Activated CD8-positive, alpha-beta memory T cell treated with anti-CD3 and anti-CD28 coated beads, Interleukin-2, amount 50 U/mL, for 24 hours (primary cell): Measurements from ENCODE around the gene CPXM1.
"Not testable (repeated sequence)": the region's sequence is repeated elsewhere in the genome, so short reads cannot be mapped to it uniquely, and the experiment has no call there.

Experiments
- DNase-seq: peaks from one replicate; pipeline ENCODE4 v3.0.0-alpha.2; 2020; ENCODE audit errors: extremely low read depth

Gene CPXM1

GRCh38 chr20:2820896-2821869 lies 20.8 kb upstream of the CPXM1 start:
- DNase-seq: no peak

GRCh38 chr20:2820084-2820895 lies 19.9 kb upstream of the CPXM1 start:
- no peak for DNase-seq

GRCh38 chr20:2817891-2818595 lies 17.6 kb upstream of the CPXM1 start:
- no peak for DNase-seq

GRCh38 chr20:2817341-2817726 lies 16.9 kb upstream of the CPXM1 start:
- no peak for DNase-seq

GRCh38 chr20:2816583-2817340 lies 16.3 kb upstream of the CPXM1 start:
- no peak for DNase-seq

- DNase-seq: no peak
Measured at GRCh38 chr20:2816030-2816582, 15.7 kb upstream of the CPXM1 start, which contains the start of gene TMEM239. TMEM239 (plus strand) TSS chr20:2816364; CDS start chr20:2816555, 191 bp downstream.

GRCh38 chr20:2815242-2815900 lies 14.9 kb upstream of the CPXM1 start:
- DNase-seq: no peak

- DNase-seq: no peak
Measured at GRCh38 chr20:2814587-2815051, 14.2 kb upstream of the CPXM1 start, which contains the start of gene C20orf141. C20orf141 (plus strand) TSS chr20:2814987; CDS start chr20:2815185, 198 bp downstream.

GRCh38 chr20:2814076-2814475 lies 13.6 kb upstream of the CPXM1 start:
- no peak for DNase-seq

GRCh38 chr20:2812189-2812588 lies 11.8 kb upstream of the CPXM1 start:
- DNase-seq: no peak

GRCh38 chr20:2809690-2810089 lies 9.3 kb upstream of the CPXM1 start:
- no peak for DNase-seq

- DNase-seq: not testable (repeated sequence)
Measured at GRCh38 chr20:2807929-2808328, 7.5 kb upstream of the CPXM1 start.

- DNase-seq: no peak
Measured at GRCh38 chr20:2807019-2807418, 6.6 kb upstream of the CPXM1 start.

- no peak for DNase-seq
Measured at GRCh38 chr20:2806351-2806701, 5.9 kb upstream of the CPXM1 start.

- DNase-seq: no peak
Measured at GRCh38 chr20:2805689-2806350, 5.4 kb upstream of the CPXM1 start.

- no peak for DNase-seq
Measured at GRCh38 chr20:2804852-2805688, 4.6 kb upstream of the CPXM1 start.

- no peak for DNase-seq
Measured at GRCh38 chr20:2804041-2804828, 3.8 kb upstream of the CPXM1 start.

GRCh38 chr20:2801286-2801728 lies 880 bp upstream of the CPXM1 start:
- DNase-seq: no peak
